ENCODE measurements around the gene NME1. TPM values are rescaled to one million over a fixed set of nuclear protein-coding genes. Genes with fewer than 3 reads are reported as not detected.
"Not testable (repeated sequence)": the region's sequence is repeated elsewhere in the genome, so short reads cannot be mapped to it uniquely, and the experiment has no call there.

The NME1 gene
- total RNA-seq = 55.9 TPM
- polyA plus RNA-seq (ENCODE audit: insufficient read depth, low read depth, low replicate concordance) = 112 TPM
- long read RNA-seq, donor 1, transcript NME1-203 (5 exons, 940 nt) = major isoform, 85 of 95 reads
- long read RNA-seq, donor 1, partial matches to known transcripts = 8 of 95 reads
- long read RNA-seq, donor 1, other reads (novel, unspliced or antisense) = 0 of 95 reads
- long read RNA-seq, donor 2, transcript NME1-203 (5 exons, 940 nt) = major isoform, 73 of 82 reads
- long read RNA-seq, donor 2, partial matches to known transcripts = 8 of 82 reads
- long read RNA-seq, donor 2, other reads (novel, unspliced or antisense) = 0 of 82 reads
- long read RNA-seq, donor 3, transcript NME1-203 (5 exons, 940 nt) = major isoform, 92 of 93 reads
- long read RNA-seq, donor 3, partial matches to known transcripts = 0 of 93 reads
- long read RNA-seq, donor 3, other reads (novel, unspliced or antisense) = 0 of 93 reads
- long read RNA-seq, donor 4, transcript NME1-203 (5 exons, 940 nt) = major isoform, 40 of 41 reads
- long read RNA-seq, donor 4, partial matches to known transcripts = 0 of 41 reads
- long read RNA-seq, donor 4, other reads (novel, unspliced or antisense) = 0 of 41 reads
- long read RNA-seq, donor 5, partial matches to known transcripts = 0 of 5 reads
- long read RNA-seq, donor 5, other reads (novel, unspliced or antisense) = 0 of 5 reads
- long read RNA-seq, donor 6, transcript NME1-203 (5 exons, 940 nt) = major isoform, 169 of 224 reads
- long read RNA-seq, donor 6, partial matches to known transcripts = 53 of 224 reads
- long read RNA-seq, donor 6, other reads (novel, unspliced or antisense) = 0 of 224 reads
- long read RNA-seq, donor 7, transcript NME1-203 (5 exons, 940 nt) = major isoform, 29 of 40 reads
- long read RNA-seq, donor 7, partial matches to known transcripts = 10 of 40 reads
- long read RNA-seq, donor 7, other reads (novel, unspliced or antisense) = 0 of 40 reads
- long read RNA-seq, donor 8, transcript NME1-203 (5 exons, 940 nt) = major isoform, 88 of 111 reads
- long read RNA-seq, donor 8, partial matches to known transcripts = 20 of 111 reads
- long read RNA-seq, donor 8, other reads (novel, unspliced or antisense) = 0 of 111 reads
- long read RNA-seq, donor 9, transcript NME1-203 (5 exons, 940 nt) = major isoform, 46 of 46 reads
- long read RNA-seq, donor 9, partial matches to known transcripts = 0 of 46 reads
- long read RNA-seq, donor 9, other reads (novel, unspliced or antisense) = 0 of 46 reads
- long read RNA-seq, donor 10, transcript NME1-203 (5 exons, 940 nt) = major isoform, 73 of 87 reads
- long read RNA-seq, donor 10, partial matches to known transcripts = 12 of 87 reads
- long read RNA-seq, donor 10, other reads (novel, unspliced or antisense) = 0 of 87 reads

GRCh38 chr17:51153210-51154072 lies at the start of gene NME1:
TSS of gene NME1 (plus strand) at chr17:51153559. CDS start at chr17:51155655, 2,096 bp downstream.
- peak; percentile 98 to 100 (median 99) for DNase-seq
- H3K9ac ChIP-seq (ENCODE audit: low read length in 3 of 3) = peak within 1 kb of the TSS; percentile 61 to 94 (median 77)
- H3K36me3 ChIP-seq (ENCODE audit: control insufficient read depth in 2 of 3, insufficient read depth in 3 of 3, low read length in 3 of 3) = peaks cover 0 to 5% (median 4%) of the 10 kb centered on the region in 3 donors
- no peaks in the 10 kb centered on the region for H3K27me3 ChIP-seq (ENCODE audit: control insufficient read depth, insufficient read depth, low read length)
- peak within 1 kb of the TSS; percentile 90 to 98 (median 96) for H3K4me3 ChIP-seq (ENCODE audit: low read length in 3 of 3)
- peak; percentile 90 for FAIRE-seq
- peak; percentile 87 for TF ChIP-seq CTCF (IDR thresholded peaks at IDR 0.05; ENCODE audit: borderline replicate concordance, extremely low read depth, insufficient read depth)
- H3K27ac ChIP-seq (ENCODE audit: low read depth in 2 of 2, low read length in 2 of 2) = peak within 1 kb of the TSS; percentile 85 to 86
- peaks cover 0 to 7% (median 6%) of the 10 kb centered on the region in 3 donors for H3K4me1 ChIP-seq (ENCODE audit: control insufficient read depth in 2 of 3, insufficient read depth in 2 of 3, low read depth in 1 of 3, low read length in 3 of 3)
- intact Hi-C loops (cut with DNase I) = no loop called here
- H3K9me3 ChIP-seq (ENCODE audit: control insufficient read depth in 2 of 3, insufficient read depth in 1 of 3, low read length in 3 of 3) = no peaks in the 10 kb centered on the region

- Histone ChIP-seq H3K36me3 (ENCODE audit: control insufficient read depth in 2 of 3, insufficient read depth in 3 of 3, low read length in 3 of 3) (peaks cover 0 to 2% (median 0%) of the 10 kb centered on the region in 3 donors), H3K27me3 (ENCODE audit: control insufficient read depth, insufficient read depth, low read length) (no peaks in the 10 kb centered on the region), H3K4me1 (ENCODE audit: control insufficient read depth in 2 of 3, insufficient read depth in 2 of 3, low read depth in 1 of 3, low read length in 3 of 3) (peaks cover 0 to 19% (median 19%) of the 10 kb centered on the region in 3 donors), H3K4me3 (ENCODE audit: low read length in 3 of 3) (no peak overlapping the region), H3K9ac (ENCODE audit: low read length in 3 of 3) (no peak overlapping the region), H3K9me3 (ENCODE audit: control insufficient read depth in 2 of 3, insufficient read depth in 1 of 3, low read length in 3 of 3) (no peaks in the 10 kb centered on the region), H3K27ac (ENCODE audit: low read depth in 2 of 2, low read length in 2 of 2) (no peak overlapping the region)
- DNase-seq (no peak), FAIRE-seq (no peak)
- intact Hi-C loops (cut with DNase I) = no loop called here
- no peak for TF ChIP-seq CTCF (IDR thresholded peaks at IDR 0.05; ENCODE audit: borderline replicate concordance, extremely low read depth, insufficient read depth)
These were observed 45.6 kb upstream of the NME1 start for GRCh38 chr17:51107778-51108177.

- H3K9me3 ChIP-seq (ENCODE audit: control insufficient read depth in 2 of 3, insufficient read depth in 1 of 3, low read length in 3 of 3); intact Hi-C loops (cut with DNase I); H3K36me3 ChIP-seq (ENCODE audit: control insufficient read depth in 2 of 3, insufficient read depth in 3 of 3, low read length in 3 of 3); H3K9ac ChIP-seq (ENCODE audit: low read length in 3 of 3); H3K4me3 ChIP-seq (ENCODE audit: low read length in 3 of 3); H3K27ac ChIP-seq (ENCODE audit: low read depth in 2 of 2, low read length in 2 of 2); H3K27me3 ChIP-seq (ENCODE audit: control insufficient read depth, insufficient read depth, low read length): not testable (repeated sequence)
- FAIRE-seq (peak; percentile 27), DNase-seq (peak in 1 of 5 donors; percentile 86)
- H3K4me1 ChIP-seq (ENCODE audit: control insufficient read depth in 2 of 3, insufficient read depth in 2 of 3, low read depth in 1 of 3, low read length in 3 of 3) = peaks cover 0 to 14% (median 7%) of the 10 kb centered on the region in 3 donors
These were observed 40.8 kb upstream of the NME1 start for GRCh38 chr17:51112303-51113222.
